HCT116 (cell line): ENCODE measurements around the gene KAT5. TPM values are rescaled to one million over a fixed set of nuclear protein-coding genes. Genes with fewer than 3 reads are reported as not detected.
"Not testable (repeated sequence)": the region's sequence is repeated elsewhere in the genome, so short reads cannot be mapped to it uniquely, and the experiment has no call there.

ENCODE experiments used
- ATAC-seq: fragments of 200-7000 bp; cut with Tn5 transposase; 2 replicates; pipeline ENCODE4 v1.9.1; 2020; ENCODE audit warnings: mild to moderate bottlenecking, moderate library complexity
- BruUV-seq: library from RNA; stranded (reverse); fragments of 400-500 nt; replicated peaks from 2 replicates; lab custom pipeline; 2021; lab: Mats Ljungman, UMichigan
- CTCF ChIA-PET: fragments of 300-600 bp; sonication (Branson Sonifier 250); formaldehyde crosslinking; loops from one replicate; lab custom pipeline; 2021; ENCODE audit warnings: antibody characterized with exemption; lab: Charles Lee
- POLR2A ChIA-PET: fragments of 300-600, 350-600 bp; sonication (Branson Sonifier 250); formaldehyde crosslinking; loops from one replicate; lab custom pipeline; 2021; ENCODE audit warnings: antibody characterized with exemption; lab: Charles Lee
- RAD21 ChIA-PET, 2 experiments: fragments of 300-600 bp; sonication (Branson Sonifier 250); formaldehyde crosslinking; loops; one replicate each; lab custom pipeline; 2023; ENCODE audit warnings: low total read pairs in 2 of 2; ENCODE audit not compliant: uncharacterized antibody in 2 of 2, unreplicated experiment in 2 of 2, low non-redundant PET in 1 of 2; lab: Charles Lee
- DNase-seq: peaks from one replicate; pipeline ENCODE4 v3.0.0-alpha.2; 2010; ENCODE audit warnings: low read depth, low spot score
- H2AFZ ChIP-seq: fragments of 200-600 bp; shearing (Covaris generic), sonication (generic); 2 replicates; pipeline ENCODE4 v1.6.1; 2017; ENCODE audit warnings: low read depth, mixed run types, mixed read lengths, antibody characterized with exemption, low read length; ENCODE audit not compliant: poor library complexity, severe bottlenecking
- H3K27ac ChIP-seq: 2 replicates; pipeline ENCODE4 v1.5.1; 2012; ENCODE audit warnings: low read depth, low read length
- H3K27me3 ChIP-seq: fragments of 200-600 bp; sonication (generic); 2 replicates; pipeline ENCODE4 v1.6.1; 2016; ENCODE audit warnings: mixed run types, low read length, mixed read lengths; ENCODE audit not compliant: insufficient read depth
- H3K36me3 ChIP-seq, 2 experiments: fragments of 200-500 bp in 1 of 2; fragments of 200-600 bp in 1 of 2; sonication (Bioruptor generic) in 1 of 2; sonication (generic) in 1 of 2; 2 replicates each; pipeline versions ENCODE4 v1.5.1 to v1.6.1; 2014 to 2016; ENCODE audit warnings: low read length in 2 of 2, inconsistent platforms in 1 of 2, mixed read lengths in 1 of 2, mixed run types in 1 of 2; ENCODE audit not compliant: insufficient read depth in 2 of 2, control insufficient read depth in 1 of 2
- H3K4me1 ChIP-seq, 2 experiments: fragments of 200-600 bp in 1 of 2; sonication (generic) in 1 of 2; 2 replicates each; pipeline versions ENCODE4 v1.5.1 to v1.6.1; 2012 to 2017; ENCODE audit warnings: low read length in 2 of 2, inconsistent platforms in 1 of 2, mild to moderate bottlenecking in 1 of 2, mixed read lengths in 1 of 2, mixed run types in 1 of 2, moderate library complexity in 1 of 2; ENCODE audit not compliant: insufficient read depth in 2 of 2, control insufficient read depth in 1 of 2
- H3K4me2 ChIP-seq: fragments of 200-600 bp; sonication (generic); 2 replicates; pipeline ENCODE4 v1.6.1; 2017; ENCODE audit warnings: mixed run types, low read length, mixed read lengths
- H3K4me3 ChIP-seq, 2 experiments: fragments of 200-600 bp in 1 of 2; sonication (generic) in 1 of 2; replicated peaks in 1 of 2; 2 replicates each; pipeline ENCODE4 v1.5.1; 2011 to 2016; ENCODE audit warnings: low read length in 2 of 2, control low read depth in 1 of 2, low read depth in 1 of 2, mild to moderate bottlenecking in 1 of 2, mixed read lengths in 1 of 2, mixed run types in 1 of 2
- H3K79me2 ChIP-seq: fragments of 200-600 bp; sonication (generic); 2 replicates; pipeline ENCODE4 v1.6.1; 2017; ENCODE audit warnings: mild to moderate bottlenecking, mixed run types, low read length, moderate library complexity, mixed read lengths; ENCODE audit not compliant: insufficient read depth
- H3K9ac ChIP-seq: fragments of 200-600 bp; sonication (generic); 2 replicates; pipeline ENCODE4 v1.6.1; 2016; ENCODE audit warnings: low read length, mixed read lengths
- H3K9me2 ChIP-seq: fragments of 200-600 bp; sonication (generic), shearing (Covaris generic); 2 replicates; pipeline ENCODE4 v1.6.1; 2017; ENCODE audit warnings: mixed run types, mild to moderate bottlenecking, moderate library complexity; ENCODE audit not compliant: insufficient read depth
- H3K9me3 ChIP-seq, 2 experiments: fragments of 200-500 bp in 1 of 2; fragments of 200-600 bp in 1 of 2; sonication (Bioruptor generic) in 1 of 2; sonication (generic) in 1 of 2; 2 replicates each; pipeline ENCODE4 v1.6.1; 2014 to 2017; ENCODE audit warnings: low read length in 2 of 2, mixed read lengths in 2 of 2, inconsistent platforms in 1 of 2, low read depth in 1 of 2, mild to moderate bottlenecking in 1 of 2, mixed run types in 1 of 2, moderate library complexity in 1 of 2; ENCODE audit not compliant: control insufficient read depth in 1 of 2, insufficient read depth in 1 of 2
- H4K20me1 ChIP-seq: fragments of 200-600 bp; sonication (generic), shearing (Covaris generic); 2 replicates; pipeline ENCODE4 v1.6.1; 2017; ENCODE audit warnings: mixed run types, mild to moderate bottlenecking, moderate library complexity; ENCODE audit not compliant: insufficient read depth
- EZH2 ChIP-seq: fragments of 200-600 bp; sonication (generic); IDR thresholded peaks from 2 replicates; pipeline ENCODE4 v1.6.1; 2017; ENCODE audit warnings: antibody characterized with exemption, mixed run types
- RAD21 ChIP-seq: IDR thresholded peaks from 2 replicates; pipeline ENCODE4 v1.6.1; 2012; ENCODE audit warnings: low read depth, mild to moderate bottlenecking
- intact Hi-C: fragments of 100-400 bp; cut with micrococcal nuclease; formaldehyde crosslinking; loops from 2 replicates; pipeline ENCODE4 v1.10.0; 2022
- total RNA-seq: library from RNA; stranded (reverse); gene quantifications from one replicate; pipeline ENCODE4 v1.2.1, GENCODE V29; 2021; ENCODE audit not compliant: unreplicated experiment
- TF ChIP-seq, protein P1 (sequence below): IDR thresholded peaks from 2 replicates; pipeline ENCODE4 v1.6.1; 2012; ENCODE audit warnings: low read depth

KAT5 gene
- total RNA-seq, 1 experiment from 2014 or later, result 78.7 TPM

DNA sequence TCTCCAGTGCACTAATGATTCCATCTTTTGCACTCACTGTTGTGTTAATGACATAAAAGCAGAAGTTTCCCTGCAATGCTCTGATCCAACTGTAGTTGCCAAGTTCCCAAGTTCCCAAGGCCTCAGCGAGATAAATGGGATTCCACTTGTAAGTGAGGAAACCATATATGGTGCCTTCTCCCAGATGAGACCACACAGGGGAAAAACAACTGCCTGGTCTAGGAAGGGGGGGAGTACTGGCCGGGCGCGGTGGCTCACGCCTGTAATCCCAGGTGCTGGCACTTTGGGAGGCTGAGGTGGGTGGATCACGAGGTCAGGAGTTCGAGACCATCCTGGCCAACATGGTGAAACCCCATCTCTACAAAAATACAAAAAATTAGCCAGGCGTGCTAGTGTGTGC lies 26.1 kb upstream of the KAT5 start:
- POLR2A ChIA-PET, result no interaction called here

DNA sequence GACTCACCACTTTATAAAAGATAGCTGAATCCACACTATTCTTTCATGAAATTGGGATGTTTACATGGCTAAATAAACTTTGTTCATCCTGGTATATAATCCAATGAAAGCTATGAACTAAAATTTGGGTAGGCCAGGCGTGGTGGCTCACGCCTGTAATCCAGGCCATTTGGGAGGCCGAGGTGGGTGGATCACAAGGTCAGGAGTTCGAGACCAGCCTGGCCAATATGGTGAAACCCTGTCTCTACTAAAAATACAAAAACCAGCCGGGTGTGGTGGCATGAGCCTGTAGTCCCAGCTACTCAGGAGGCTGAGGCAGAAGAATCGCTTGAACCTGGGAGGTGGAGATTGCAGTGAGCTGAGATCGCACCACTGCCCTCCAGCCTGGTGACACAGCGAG lies 20.2 kb upstream of the KAT5 start:
- ATAC-seq, H3K27me3 ChIP-seq, H3K36me3 ChIP-seq, H3K79me2 ChIP-seq, H3K9me2 ChIP-seq, H3K4me3 ChIP-seq, DNase-seq, RAD21 ChIA-PET, H3K4me2 ChIP-seq, H3K27ac ChIP-seq, H4K20me1 ChIP-seq, CTCF ChIA-PET, BruUV-seq, intact Hi-C loops, H3K9me3 ChIP-seq, H2AFZ ChIP-seq, H3K9ac ChIP-seq, POLR2A ChIA-PET: not testable (repeated sequence)
- peaks cover 11% of the 10 kb centered on the region in 2 experiments; a peak in 3 of 4 replicates for H3K4me1 ChIP-seq

More for the DNA sequence above, 26.1 kb upstream of the KAT5 start:
- no peak for DNase-seq
- no peaks in the 10 kb centered on the region for H3K9me2 ChIP-seq
- no peak for TF ChIP-seq EZH2
- TF ChIP-seq, protein P1, sequence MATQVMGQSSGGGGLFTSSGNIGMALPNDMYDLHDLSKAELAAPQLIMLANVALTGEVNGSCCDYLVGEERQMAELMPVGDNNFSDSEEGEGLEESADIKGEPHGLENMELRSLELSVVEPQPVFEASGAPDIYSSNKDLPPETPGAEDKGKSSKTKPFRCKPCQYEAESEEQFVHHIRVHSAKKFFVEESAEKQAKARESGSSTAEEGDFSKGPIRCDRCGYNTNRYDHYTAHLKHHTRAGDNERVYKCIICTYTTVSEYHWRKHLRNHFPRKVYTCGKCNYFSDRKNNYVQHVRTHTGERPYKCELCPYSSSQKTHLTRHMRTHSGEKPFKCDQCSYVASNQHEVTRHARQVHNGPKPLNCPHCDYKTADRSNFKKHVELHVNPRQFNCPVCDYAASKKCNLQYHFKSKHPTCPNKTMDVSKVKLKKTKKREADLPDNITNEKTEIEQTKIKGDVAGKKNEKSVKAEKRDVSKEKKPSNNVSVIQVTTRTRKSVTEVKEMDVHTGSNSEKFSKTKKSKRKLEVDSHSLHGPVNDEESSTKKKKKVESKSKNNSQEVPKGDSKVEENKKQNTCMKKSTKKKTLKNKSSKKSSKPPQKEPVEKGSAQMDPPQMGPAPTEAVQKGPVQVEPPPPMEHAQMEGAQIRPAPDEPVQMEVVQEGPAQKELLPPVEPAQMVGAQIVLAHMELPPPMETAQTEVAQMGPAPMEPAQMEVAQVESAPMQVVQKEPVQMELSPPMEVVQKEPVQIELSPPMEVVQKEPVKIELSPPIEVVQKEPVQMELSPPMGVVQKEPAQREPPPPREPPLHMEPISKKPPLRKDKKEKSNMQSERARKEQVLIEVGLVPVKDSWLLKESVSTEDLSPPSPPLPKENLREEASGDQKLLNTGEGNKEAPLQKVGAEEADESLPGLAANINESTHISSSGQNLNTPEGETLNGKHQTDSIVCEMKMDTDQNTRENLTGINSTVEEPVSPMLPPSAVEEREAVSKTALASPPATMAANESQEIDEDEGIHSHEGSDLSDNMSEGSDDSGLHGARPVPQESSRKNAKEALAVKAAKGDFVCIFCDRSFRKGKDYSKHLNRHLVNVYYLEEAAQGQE, result no peak
- TF ChIP-seq RAD21, result no peak
- TF ChIP-seq, all 23 proteins: peak for 0
- intact Hi-C loops, result no loop called here
- no peak overlapping the region for H3K4me3 ChIP-seq
- BruUV-seq, result no TSS peak
- peaks cover 0 to 5% of the 10 kb centered on the region in 2 experiments; a peak in 1 of 4 replicates for H3K4me1 ChIP-seq
- H3K9me3 ChIP-seq, result no peaks in the 10 kb centered on the region
- H3K27ac ChIP-seq, result no peak overlapping the region
- H2AFZ ChIP-seq, result no peak overlapping the region
- no peak for ATAC-seq
- no peaks in the 10 kb centered on the region for H3K36me3 ChIP-seq
- no peak overlapping the region for H3K9ac ChIP-seq
- H3K27me3 ChIP-seq, result no peaks in the 10 kb centered on the region
- ChIA-PET CTCF (no interaction called here), RAD21 (no interaction called here)
- no peaks in the 10 kb centered on the region for H3K79me2 ChIP-seq
- no peak overlapping the region for H3K4me2 ChIP-seq
- H4K20me1 ChIP-seq, result no peaks in the 10 kb centered on the region
